Stimulated activated CD8-positive, alpha-beta memory T cell treated with anti-CD3 and anti-CD28 coated beads, Interleukin-7, amount 100 ng/mL, for 4 hours (primary cell): ENCODE measurements around the gene GNPTAB.

ENCODE experiments used
- DNase-seq, 2 donors: peaks; one replicate each; pipeline ENCODE4 v3.0.0-alpha.2; 2020; ENCODE audit warnings: low read depth in 2 of 2

GNPTAB gene

DNA sequence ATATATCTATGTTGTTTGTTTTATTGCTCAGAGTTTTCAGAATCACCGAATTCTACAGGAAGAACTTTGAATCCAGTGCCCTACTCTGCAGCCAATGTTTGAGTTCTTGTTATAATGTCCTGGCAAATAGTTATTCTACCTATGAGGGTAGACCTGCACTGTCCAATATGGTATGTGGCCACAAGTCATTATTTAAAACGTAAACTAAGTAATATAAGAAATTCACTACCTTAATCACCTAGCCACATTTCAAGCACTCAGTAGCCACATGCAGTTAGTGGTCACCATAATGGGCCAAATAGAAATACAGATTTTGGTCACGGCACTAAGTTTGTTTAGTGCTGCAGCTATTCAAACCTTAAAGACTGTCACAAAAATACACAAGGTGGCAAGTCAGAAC lies 26.4 kb downstream of the GNPTAB start:
- DNase-seq, result no peak

DNA sequence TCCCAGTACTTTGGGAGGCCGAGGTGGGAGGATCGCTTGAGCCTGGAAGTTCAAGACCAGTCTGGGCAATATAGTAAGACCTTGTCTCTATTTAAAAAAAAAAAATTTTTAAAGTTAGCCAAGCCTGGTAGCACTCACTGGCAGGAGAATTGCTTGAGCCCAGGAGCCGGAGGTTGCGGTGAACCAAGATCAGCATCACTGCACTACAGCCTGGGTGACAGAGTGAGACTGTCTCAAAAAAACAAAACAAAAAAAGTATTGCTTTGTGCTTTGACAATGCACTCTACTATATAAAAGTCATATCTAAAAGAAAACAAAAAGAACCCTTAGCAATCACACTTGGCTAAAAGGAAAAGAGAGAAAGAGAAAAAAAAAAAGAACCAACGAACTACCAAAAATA lies 26.8 kb downstream of the GNPTAB start:
- DNase-seq, result no peak

GRCh38 chr12:101802486-101802885 lies 28.3 kb downstream of the GNPTAB start:
- DNase-seq, result no peak

DNA sequence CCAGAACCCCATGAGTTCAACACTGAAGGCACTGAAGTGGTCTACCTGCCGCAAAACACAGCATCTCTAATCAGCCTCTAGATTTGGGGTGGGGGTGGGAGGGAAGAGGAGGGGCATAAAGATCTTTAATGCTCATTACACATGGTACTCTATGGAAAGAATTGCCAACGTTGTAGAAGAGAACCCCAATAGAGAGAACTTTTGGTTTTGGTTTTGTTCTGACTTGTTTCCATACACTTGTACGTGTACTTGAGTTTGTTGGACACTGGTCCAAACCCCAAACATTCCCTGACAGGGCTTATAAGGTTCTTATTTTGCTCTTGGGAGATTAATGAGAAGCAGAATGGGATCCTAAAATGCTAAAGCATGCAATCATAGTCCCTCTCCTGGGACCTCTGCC lies 31.0 kb downstream of the GNPTAB start:
- DNase-seq, result no peak

GRCh38 chr12:101795786-101796185 lies 35.0 kb downstream of the GNPTAB start:
- no peak for DNase-seq

DNA sequence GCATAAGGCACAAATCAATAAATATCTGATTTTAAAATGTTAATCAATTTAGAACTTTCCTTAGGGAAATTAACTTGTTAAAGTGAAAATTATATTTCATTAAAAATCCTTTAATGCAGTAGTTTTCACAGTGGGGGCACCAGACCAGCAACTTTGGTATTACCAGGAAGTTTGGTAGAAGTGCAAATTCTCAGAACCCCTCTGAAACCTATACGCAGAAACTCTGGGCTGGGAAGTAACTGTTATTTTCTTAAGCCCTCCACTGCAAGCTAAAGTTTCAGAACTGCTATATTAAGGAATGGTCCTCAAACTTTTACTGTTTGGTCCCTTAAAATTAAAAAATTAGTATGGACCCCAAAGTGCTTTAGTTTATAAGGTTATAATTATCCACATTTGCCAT lies 35.7 kb downstream of the GNPTAB start:
- DNase-seq, result no peak

DNA sequence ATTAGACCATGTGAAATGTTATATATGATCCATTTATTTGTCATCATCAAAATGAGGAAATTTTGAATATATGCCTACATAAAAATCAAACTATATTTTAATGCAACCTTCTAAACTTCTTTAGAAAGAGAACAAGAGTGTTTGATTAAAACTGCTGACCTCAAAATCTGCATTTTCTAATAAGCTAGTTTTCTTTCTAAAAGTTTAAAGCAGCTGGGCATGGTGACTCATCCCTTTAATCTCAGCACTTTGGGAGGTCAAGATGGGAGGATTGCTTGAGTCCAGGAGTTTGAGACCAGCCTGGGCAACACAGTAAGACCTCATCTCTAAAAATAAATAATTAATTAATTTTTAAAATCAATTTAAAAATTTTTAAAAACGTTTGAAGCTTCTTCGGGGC lies 36.2 kb downstream of the GNPTAB start:
- DNase-seq, result no peak

GRCh38 chr12:101793401-101793800 lies 37.4 kb downstream of the GNPTAB start:
- DNase-seq, result no peak

- no peak for DNase-seq
These were observed 38.5 kb downstream of the GNPTAB start for GRCh38 chr12:101792046-101792931.

- no peak for DNase-seq
These were observed 41.6 kb downstream of the GNPTAB start for GRCh38 chr12:101789171-101789570.

DNA sequence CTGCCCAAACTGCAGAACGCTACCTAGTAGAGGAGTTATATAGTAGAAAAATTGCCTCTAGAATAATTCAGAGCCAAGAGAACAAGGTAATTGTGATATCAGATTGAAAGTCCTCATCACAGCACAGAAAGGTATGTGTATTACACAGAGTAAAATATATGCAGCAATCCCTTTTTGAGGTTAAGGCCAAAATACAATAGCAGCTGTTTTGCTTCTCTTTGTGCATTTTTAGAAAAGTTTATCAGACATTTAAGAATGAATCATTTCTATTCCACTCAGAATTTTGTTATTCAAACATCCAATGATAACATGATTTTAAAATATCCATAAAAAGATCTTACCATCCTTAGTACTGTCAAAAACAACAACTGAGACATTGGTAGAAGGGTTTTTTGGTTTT lies 45.1 kb downstream of the GNPTAB start:
- DNase-seq, result no peak

GRCh38 chr12:101784376-101784775 lies 46.4 kb downstream of the GNPTAB start:
- no peak for DNase-seq

DNA sequence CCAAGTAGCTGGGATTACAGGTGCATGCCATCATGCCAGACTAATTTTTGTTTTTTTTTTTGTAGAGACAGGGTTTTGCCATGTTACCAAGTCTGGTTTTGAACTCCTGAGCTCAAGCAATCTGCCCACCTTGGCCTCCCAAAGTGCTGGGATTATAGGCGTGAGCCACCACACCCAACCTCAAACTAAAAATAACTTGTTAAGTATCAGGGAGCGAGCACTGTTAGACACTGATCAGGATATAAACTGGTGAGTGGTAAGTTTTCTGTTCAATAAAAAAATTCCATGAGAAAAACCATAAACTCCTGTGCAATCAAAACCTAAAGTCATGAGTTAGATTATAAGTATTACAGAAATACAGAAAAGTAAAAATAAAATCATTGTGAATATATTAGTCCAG lies 46.9 kb downstream of the GNPTAB start:
- DNase-seq, result no peak

DNA sequence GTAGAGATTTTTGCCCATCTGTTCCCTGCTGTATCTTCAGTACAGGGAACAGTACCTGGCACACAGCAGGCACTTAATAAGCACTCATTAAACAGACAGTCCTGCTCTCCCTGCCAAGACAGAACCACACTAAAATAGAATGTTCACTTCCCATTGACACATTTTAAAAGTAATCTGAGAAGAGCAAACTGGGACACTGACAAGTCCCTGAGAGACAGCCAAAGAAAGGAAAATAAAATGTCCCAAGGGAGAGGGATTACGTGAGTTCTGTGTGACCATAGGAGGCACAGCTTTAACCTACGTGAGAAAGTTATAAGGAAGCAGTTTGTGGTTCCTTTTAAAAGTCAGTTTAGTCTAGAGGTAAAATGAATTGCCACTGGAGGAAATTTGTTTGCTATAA lies 47.6 kb downstream of the GNPTAB start:
- no peak for DNase-seq

DNA sequence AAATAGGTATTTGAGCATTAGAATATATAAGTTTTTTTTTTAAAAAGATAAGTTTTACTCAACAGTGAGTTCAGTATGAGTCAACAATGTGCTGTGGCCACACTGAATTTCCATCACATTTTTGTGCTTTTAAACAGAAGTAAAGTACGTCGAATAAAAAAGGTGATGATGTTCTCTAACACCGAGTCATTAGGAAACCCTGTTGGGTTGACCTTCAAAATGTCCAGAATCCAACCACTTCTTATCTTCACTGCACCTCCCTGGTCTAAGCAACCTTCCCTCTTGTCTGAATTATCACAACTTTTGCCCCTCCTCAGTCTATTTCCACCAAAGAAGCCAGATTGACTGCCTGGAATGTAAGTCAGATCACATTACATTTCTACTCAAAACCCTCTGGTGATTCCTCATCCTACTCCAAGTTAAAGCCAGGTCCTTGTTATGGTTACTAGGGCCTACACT lies 48.5 kb downstream of the GNPTAB start:
- no peak for DNase-seq

GRCh38 chr12:101781834-101782233 lies 48.9 kb downstream of the GNPTAB start:
- no peak for DNase-seq

- DNase-seq, result no peak
These were observed 50.2 kb downstream of the GNPTAB start for GRCh38 chr12:101780599-101780998.

GRCh38 chr12:101779626-101780025 lies 51.1 kb downstream of the GNPTAB start:
- DNase-seq, result no peak

DNA sequence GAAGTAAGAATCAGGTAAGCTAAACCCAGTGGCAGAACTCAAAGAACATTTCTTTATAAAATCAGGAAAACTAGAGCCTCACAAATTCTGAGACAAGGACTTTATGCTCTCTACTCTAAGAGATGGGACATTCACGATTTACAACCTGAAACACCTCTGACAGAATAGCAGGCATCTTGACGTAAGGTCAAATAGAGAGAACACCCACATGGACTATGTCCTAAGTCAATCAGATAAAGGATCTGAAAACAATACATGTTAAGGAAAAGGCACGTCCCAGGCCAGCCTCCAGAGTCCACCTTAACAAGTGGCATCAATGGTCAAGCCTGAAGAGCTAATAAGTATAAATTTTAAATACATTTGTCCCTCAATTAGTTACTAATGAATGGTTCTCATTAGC lies 51.6 kb downstream of the GNPTAB start:
- DNase-seq, result no peak

- no peak for DNase-seq
These were observed 52.8 kb downstream of the GNPTAB start for GRCh38 chr12:101777978-101778377.

GRCh38 chr12:101777485-101777884 lies 53.3 kb downstream of the GNPTAB start:
- DNase-seq, result no peak

GRCh38 chr12:101775816-101776215 lies 54.9 kb downstream of the GNPTAB start:
- DNase-seq, result no peak

GRCh38 chr12:101773650-101774162 lies 57.1 kb downstream of the GNPTAB start:
- DNase-seq, result peak; percentile 39 to 48
